Measurements from ENCODE around the gene ZSCAN21.
"Not testable (repeated sequence)": the region's sequence is repeated elsewhere in the genome, so short reads cannot be mapped to it uniquely, and the experiment has no call there.

ZSCAN21 gene

DNA sequence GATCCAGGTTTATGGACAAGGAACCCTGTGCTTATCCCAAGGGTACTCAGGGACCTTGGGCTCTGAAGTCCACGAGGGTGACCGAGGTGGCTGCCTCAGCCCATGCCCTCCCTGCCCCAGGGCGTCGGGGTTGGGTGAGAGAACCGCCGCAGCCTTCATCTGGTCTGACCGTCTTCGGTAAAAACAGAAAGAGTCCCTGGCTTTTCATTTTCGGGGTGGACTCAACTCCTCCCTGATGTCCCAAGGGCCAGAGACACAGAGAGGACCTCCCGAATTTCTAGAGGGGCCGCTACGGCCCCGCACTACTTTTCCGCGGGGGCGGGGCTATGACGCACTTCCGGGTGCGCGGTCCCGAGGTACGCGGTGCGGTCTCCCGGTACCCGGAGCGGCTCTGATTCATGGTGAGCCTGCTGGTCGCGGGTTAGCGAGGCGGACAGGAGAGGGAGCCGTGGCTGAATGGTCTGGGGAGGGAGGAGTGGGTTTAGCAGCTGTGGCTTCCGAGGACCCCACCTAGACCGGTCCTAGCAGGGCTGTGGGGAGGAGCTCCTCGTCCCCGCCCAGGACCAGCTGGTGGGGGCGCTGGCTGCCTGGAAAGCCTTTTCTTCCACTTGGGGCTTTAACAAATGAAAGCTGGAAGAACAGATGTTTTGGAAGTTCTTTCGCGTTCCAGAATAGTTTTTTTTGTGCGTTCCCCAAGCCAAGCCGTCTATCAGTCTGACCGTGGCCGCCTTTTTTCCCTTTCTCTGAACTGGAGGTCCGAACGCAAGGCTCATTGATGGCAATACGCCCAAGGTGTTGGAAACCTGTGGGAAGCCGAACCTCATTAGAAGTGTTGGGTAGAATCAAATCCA, at the start of gene ZSCAN21:
ZSCAN21 (plus strand) TSS at position 334 of the 851 bp plus-strand sequence. CDS start 7,233 bp downstream, outside the sequence.
- DNase-seq = peak; percentile 87

DNA sequence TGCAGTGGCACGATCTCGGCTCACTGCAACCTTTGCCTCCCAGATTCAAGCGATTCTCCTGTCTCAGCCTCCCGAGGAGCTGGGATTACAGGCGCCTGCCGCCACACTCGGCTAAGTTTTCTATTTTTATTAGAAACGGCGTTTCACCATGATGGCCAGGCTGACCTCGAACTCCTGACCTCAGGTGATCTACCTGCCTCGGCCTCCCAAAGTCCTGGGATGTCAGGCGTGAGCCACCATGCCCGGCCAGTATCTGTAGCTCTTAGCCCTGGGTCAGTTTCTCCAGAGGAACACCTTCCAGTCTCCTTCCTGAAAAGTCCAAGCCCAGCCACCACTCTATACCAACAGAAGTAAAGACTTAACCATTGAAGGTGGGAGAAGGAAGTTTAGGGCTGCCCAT, 49.3 kb upstream of the ZSCAN21 start:
- no peak for DNase-seq

DNA sequence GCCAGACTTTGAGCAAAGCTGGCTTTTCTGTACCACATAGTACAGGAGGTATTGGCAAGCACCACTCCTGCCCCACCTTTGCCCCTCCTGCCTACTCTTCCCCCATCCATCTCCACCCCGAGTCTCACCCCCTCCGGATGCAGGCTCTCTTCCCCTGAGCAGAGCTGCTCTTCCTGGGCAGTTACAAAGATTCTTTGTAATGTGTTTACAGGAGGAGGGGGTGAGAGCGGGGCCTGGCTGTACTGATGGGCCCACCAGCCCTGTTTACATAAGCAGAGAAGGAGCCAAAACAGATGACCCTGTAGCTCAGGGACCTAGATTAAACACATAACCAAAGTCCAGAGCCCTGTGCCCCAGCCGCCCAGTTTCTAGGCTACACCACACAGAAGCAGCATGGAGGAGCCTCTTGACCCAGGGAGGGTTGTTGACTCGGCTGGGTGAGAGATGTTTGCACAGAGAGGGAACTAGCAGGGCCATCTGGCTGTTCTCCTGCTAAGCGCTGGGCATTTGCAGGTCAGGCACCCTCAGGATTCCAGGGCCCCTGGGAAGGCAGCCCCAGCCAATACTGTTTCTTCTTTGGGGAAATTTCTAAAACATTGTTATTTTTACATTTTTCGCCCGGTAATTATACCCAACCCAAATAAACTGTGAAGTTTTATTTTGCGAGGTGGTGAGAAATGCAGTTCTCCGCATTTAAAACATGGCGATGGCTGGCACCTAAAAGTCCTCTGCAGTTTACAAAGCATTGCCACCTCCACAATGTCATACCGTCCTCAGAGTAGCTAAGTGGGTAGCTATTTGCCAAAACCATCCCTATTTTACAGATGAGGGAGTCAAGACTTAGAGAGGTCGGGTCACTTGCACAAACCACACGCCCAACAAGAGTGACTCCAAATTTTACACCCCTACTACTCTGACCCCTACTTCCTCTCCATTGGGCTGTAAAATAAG, 45.6 kb upstream of the ZSCAN21 start:
- peak; percentile 79 for DNase-seq

DNA sequence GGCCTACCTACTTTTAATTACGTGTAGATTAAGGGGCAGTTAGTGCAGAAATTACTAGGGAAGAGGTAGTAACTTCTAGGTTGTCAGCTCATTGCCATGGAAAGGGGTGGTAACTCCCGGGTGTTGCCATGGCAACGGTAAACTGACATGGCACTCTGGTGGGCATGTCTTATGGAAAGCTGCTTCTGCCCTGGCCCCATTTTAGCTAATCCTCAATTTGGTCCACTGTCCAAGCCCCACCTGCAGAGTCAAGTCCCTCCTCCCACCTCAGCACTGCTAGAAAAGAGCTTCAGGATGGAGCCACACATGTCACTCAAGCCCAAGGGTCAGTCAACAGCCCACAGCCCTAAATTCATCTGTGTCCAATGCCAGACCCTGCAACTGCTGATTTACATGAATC, 41.7 kb upstream of the ZSCAN21 start:
- no peak for DNase-seq

DNA sequence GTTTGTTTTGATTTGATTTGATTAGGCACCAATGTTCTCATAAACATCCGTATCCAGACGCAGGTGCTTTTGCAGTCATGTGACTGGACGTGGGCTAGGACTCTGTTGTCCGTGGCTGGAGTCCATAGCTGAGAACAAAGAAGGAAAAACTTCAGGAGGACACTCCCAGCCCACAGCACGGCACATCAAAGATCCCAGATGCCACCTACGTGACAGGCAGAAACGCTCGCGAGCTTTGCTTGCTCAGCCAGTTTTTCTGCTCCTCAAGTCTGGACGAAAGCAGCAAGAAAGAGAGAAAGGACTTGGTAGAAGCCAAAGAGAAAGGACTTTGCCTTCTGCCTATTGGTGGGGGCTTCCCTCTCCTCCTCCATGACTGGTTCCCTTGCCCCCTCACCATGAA, 41.0 kb upstream of the ZSCAN21 start:
- no peak for DNase-seq

DNA sequence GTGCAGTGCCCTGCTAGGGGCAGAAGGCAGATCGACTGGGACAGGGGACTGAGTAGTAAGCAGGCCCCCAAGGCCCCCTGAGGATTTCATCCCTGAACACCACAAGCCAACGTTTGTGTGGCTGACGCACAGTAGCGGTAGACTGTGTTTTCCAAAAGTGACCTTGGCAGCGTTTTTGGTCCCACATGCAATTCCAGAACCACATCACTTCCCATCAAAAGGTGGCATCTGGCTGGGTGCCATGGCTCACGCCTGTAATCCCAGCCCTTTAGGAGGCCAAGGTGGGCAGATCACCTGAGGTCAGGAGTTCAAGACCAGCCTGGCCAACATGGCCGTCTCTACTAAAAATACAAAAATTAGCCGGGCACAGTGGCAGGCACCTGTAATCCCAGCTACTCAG, 39.6 kb upstream of the ZSCAN21 start:
- DNase-seq = not testable (repeated sequence)

DNA sequence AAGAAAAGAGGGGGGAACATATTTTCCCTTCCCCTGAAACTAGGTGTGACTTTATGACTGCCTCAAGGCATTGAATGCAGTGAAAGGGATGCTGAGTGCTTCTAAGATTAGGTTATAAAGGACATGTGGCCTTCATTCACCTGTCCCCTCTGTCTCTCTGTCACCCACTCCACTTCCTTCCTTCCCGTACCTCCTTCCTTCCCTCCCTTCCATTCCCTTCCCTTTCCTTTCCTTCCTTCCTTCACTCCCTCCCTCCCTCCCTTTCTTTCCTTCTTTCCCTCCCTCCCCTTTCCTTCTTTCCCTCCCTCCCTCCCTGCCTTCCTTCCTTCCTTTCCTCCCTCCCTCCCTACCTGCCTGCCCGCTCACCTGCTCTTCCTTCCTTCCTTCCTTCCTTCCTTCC, 38.7 kb upstream of the ZSCAN21 start:
- no peak for DNase-seq

DNA sequence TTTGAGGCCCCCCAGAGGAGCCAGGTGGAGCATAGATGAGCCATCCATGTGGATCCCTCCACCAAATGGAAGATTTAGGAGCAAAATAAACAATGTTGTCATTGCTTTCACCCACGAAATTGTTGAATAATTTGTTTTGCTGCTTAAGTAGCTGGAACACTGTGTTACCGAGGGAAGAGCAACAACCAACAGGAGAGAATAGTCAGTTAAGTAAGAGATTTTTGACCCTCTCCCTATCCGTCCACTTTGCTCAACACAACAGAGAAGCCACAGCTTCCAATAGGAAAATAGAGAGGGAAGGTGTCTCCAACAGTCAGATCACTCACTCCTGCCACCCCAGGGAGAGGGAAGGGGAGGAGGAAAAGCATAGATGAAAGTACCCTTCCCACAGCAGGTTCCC, 38.1 kb upstream of the ZSCAN21 start:
- DNase-seq = no peak

DNA sequence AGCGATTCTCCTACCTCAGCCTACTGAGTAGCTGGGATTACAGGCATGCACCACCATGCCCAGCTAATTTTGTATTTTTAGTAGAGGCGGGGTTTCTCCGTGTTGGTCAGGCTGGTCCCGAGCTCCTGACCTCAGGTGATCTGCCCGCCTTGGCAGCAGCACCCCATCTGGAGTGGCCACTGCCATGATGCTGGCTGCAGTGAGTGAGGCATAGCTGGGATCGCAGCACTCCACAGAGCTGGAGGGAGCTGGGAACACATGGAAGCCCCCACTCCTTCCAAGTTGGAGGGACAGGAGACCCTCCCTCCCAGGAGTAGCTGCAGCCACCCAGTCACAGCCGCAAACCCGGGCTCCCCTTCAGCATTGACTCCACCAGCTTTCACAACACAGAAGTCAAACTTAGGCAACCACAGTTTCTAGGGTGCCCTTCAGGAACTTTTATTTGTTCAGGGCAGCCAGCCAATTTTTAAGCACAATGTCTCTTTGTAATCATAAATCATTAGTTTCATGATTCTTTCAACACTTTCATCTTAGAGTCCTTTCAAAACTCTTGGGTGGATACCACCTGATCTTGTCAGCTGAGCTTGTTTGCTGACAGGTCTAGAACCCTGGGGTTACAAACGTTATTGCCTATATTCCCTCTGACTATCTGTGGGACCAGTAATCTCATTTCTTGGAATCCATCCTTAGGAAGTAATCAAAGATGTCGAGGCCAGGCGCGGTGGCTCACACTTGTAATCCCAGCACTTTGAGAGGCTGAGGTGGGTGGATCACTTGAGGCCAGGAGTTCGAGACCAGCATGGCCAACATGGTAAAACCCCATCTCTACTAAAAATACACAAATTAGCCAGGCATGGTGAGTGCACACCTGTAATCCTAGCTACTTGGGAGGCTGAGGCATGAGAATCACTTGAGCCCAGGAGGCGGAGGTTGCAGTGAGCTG, 36.9 kb upstream of the ZSCAN21 start:
- DNase-seq = not testable (repeated sequence)

DNA sequence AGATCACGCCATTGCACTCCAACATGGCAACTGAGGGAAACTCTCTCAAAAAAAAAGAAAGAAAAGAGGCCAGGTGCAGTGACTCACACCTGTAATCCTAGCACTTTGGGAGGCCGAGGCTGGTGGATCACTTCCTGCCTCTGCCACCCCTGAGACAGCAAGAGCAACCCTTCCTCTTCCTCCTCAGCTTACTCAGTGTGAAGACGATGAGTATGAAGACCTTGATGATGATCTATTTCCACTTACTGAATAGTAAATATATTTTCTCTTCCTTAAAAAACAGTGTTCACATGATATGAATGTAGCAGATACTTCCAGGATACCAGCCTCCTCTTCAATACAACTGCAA, 36.3 kb upstream of the ZSCAN21 start:
- no peak for DNase-seq

DNA sequence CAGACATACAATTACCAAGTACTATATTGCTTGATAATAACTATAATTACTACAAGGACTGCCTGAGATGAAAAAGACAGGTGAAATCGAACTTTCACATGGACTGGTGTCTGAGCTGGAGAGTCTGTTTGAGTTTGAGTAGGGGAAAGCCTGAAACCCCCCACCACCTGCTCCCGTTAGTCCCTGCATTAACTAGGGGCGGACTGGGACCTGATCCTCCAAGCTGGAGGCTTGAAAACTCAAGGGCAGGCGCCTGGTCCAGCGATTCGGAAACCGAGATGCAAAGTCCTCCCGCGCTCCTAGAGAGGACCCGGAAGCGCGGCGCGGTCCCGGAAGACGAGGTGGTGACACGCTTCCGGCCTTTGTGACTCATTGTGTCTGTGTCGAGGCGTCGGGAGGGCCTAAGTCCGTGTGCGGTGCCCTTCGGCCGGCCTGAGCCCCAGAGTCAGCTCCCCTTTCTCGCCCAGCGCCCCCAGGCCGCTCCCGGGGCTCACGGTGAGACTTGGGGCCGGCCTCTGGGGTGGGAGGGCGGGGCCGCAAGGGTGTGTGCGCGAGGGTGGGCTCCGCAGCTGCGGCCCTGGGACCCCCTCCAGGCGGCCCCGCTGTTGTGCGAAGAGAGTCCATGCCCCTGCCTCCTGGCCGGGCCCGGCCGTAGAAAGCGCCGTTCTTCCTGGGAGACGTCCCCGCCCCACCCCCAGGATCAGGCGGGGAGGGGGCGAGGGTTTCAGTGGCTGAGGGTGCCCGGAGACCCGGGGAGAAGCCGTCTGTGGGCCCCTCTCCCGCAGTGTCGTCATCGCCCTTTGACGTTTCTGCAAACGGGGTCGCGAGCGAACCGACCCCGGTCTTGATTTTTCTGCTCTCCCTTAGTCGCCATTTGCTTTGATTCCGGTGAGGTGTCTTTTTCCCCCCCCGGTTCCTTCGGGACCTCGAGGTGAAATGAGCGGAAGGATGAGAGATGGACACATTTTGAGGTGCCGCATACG, 34.1 kb upstream of the ZSCAN21 start, which contains the start of gene ZKSCAN1:
ZKSCAN1 (plus strand) TSS at position 365 of the 983 bp plus-strand sequence. CDS start 7,911 bp downstream, outside the sequence.
- DNase-seq = peak; percentile 92

DNA sequence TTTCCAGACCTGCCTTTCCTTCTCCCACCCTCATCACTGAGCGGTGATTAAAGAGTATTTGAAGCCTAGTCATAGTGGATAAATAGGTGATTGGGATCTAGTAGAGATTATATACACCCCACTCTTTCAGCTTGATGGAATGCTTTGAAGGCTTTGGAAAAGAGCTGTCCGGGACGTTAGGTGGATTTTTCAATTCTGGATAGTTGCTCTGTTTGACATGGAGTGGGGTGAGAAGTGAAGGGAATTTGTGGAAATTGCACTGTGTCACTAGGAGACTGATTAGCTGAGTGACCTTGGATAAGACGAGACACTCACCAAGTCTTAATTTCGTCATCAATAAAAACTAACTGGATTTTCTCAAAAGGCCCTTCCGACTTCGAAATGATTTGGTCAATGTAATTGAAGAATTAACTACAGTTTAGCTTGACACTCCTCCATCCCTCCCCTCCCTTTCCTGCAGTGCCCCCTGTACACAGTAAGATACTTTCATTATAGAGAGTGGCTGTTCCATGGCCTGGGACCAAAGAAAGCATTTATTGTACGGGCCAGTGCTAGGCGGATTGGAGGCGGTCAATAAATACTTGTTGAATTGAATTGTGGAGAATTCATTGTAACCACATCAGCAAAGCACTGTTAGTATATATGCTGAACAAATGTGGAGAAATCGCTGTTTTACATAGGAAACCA, 33.2 kb upstream of the ZSCAN21 start:
- peak; percentile 91 for DNase-seq

DNA sequence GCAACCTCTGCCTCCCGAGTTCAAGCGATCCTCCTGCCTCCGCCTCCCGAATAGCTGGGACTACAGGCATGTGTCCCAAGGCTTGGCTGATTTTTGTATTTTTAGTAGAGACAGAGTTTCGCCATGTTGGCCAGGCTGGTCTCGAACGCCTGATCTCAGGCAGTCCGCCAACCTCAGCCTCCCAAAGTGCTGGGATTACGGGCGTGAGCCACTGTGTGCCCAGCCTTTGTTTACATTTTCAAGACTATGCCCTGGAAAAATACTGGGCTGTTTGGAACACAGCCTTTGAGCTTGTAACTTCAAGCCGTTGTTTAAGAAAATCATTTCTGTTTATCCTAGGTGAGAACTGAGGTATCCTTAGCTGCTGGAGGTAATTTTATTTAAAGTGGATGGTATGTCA, 32.3 kb upstream of the ZSCAN21 start:
- no peak for DNase-seq

DNA sequence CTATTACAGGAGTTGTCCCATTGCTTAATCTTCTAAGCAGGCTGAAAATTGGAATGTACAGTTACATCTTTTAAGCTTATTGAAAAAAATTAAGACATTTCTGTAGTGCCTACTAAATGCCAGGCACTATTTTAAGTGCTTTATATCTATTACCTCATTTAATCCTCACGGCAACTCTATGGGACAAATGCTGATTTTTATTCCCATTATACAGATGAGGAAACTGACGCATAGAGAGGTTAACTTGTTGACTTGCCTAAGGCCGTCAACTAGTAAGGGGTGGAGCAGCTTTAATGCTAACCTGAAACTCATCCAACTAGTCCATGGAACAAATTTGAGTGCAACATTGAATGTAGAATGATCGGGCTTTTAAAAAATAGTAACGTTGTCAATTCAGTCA, 31.7 kb upstream of the ZSCAN21 start:
- no peak for DNase-seq

DNA sequence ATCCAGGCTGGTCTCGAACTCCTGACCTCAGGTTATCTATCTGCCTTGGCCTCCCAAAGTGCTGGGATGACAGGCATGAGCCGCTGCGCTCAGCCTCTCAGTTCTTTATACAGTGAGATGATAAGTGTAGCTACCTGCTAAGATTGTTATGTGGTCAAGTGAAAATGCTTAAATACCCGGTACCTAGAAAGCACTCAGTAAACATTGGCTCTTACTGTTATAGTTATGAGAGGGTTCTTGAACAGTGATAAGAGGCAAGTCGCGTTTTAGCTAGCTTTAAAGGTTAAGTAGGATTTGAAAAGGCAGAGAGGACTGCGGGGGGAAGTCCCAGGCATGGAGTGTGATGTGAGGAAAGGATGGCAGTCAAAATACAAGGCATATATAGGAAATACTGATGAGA, 29.7 kb upstream of the ZSCAN21 start:
- no peak for DNase-seq

DNA sequence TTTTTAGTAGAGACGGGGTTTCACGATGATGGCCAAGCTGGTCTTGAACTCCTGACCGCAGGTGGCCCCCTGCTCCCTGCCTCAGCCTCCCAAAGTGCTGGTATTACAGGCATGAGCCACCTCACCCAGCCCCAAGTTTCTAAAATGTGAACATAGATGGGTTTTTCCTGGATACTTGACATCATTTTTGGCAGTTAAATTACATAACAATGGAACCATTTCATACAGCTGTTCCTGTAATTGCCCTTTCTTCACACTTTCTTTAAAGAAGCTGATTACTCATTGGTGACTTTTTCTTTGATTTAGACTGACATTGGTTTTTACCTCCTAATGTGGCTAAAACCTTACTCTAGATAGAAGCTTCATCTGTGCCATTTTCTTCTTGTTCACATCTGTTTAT, 28.3 kb upstream of the ZSCAN21 start:
- no peak for DNase-seq

DNA sequence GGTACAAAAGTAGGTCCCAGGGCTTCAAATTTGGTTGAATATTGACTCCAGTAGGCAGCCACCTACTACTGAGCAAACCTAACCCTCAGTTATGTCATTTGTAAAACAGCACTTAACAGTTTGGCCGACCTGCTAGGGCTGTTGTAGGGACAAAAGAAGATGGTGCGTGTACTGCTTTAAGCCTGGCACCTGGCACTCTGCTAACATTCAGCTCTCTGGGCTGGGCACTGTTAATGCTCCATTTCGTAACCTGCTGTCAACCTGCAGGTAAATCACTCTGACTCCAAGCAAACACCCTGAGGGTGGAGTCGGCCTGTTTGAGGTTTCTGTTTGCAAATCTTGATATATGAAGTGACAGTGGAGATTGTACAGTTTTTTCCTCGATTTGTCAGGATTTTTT, 27.0 kb upstream of the ZSCAN21 start:
- no peak for DNase-seq

DNA sequence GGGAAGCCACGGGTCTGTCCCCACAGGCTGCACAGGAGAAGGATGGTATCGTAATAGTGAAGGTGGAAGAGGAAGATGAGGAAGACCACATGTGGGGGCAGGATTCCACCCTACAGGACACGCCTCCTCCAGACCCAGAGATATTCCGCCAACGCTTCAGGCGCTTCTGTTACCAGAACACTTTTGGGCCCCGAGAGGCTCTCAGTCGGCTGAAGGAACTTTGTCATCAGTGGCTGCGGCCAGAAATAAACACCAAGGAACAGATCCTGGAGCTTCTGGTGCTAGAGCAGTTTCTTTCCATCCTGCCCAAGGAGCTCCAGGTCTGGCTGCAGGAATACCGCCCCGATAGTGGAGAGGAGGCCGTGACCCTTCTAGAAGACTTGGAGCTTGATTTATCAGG, 26.0 kb upstream of the ZSCAN21 start:
- DNase-seq = no peak

DNA sequence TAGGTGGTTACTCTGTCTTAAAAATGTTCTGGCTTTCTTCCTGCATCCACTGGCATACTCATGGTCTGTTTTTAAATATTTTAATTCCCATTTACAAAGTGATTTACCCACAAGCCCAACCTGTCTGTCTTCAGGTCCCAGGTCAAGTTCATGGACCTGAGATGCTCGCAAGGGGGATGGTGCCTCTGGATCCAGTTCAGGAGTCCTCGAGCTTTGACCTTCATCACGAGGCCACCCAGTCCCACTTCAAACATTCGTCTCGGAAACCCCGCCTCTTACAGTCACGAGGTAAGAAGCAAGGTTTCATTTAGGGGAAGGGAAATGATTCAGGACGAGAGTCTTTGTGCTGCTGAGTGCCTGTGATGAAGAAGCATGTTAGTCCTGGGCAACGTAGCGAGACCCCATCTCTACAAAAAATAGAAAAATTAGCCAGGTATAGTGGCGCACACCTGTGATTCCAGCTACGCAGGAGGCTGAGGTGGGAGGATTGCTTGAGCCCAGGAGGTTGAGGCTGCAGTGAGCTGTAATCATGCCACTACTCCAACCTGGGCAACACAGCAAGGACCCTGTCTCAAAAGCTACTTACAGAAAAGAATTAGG, 25.5 kb upstream of the ZSCAN21 start:
- DNase-seq = no peak

DNA sequence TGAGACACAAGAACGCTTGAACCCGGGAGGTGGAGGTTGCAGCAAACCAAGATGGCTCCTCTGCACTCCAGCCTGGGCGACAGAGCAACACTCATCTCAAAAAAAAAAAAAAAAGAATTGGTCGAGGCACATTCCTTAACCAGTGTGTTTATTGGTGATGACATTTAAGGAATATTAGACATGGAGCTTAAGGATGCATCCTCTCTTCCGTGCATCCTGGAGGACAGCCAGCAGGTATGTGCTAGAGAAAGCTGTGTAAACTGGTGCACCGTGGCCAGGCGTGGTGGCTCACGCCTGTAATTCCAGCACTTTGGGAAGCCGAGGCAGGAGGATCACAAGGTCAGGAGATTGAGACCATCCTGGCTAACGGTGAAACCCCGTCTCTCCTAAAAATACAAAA, 22.4 kb upstream of the ZSCAN21 start:
- DNase-seq = no peak

Measured in midbrain (tissue), 1 donor.